ENCODE measurements around the gene ANK2.
"Not testable (repeated sequence)": the region's sequence is repeated elsewhere in the genome, so short reads cannot be mapped to it uniquely, and the experiment has no call there.

ANK2 gene

DNA sequence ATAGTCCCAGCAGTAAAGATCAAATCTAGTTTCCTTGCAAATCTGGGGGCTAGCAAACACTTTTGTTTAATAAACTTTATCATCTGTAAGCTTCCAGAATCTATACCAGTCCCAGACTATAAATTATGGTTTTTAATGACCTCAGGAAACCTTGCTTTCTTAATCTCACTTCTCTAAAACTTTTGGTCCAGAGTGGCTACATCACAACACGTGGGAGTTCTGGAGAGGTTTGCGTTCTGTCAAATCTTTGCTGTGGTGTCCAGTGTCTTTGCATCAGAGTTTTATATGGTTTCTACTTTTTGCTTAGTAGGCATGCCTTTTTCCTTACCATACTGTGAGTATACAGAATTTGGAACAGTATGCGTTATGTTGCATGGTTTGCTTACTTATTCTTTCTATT is 193.9 kb downstream of the ANK2 start:
- no peak overlapping the region for H2BK120ac ChIP-seq (ENCODE audit: low read depth, low read length)
- H3K4me1 ChIP-seq (ENCODE audit: control insufficient read depth, low read depth, low read length), result no peaks in the 10 kb centered on the region
- WGBS (ENCODE audit: extremely low coverage, insufficient coverage, low lambda C conversion rate), result no CpG with 5 or more reads among the region's 3 CpGs

DNA sequence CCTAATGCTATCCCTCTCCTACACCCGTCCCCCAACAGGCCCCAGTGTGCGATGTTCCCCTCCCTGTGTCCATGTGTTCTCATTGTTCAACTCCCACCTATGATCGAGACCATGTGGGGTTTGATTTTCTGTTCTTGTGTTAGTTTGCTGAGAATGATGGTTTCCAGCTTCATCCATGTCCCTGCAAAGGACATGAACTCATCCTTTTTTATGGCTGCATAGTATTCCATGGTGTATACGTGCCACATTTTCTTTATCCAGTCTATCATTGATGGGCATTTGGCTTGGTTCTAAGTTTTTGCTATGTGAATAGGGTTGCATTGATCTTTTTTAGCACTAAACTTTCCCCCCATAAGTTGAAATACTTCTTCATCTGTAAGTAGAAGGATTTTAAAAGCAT is 195.3 kb downstream of the ANK2 start:
- not testable (repeated sequence) for H3K4ac ChIP-seq (ENCODE audit: low read depth, low read length); H3K56ac ChIP-seq (ENCODE audit: low read length); H4K8ac ChIP-seq (ENCODE audit: low read depth, low read length); H3K27ac ChIP-seq (ENCODE audit: low read depth, low read length); DNase-seq; H2AK5ac ChIP-seq (ENCODE audit: low read length); H3K23ac ChIP-seq (ENCODE audit: low read length); H3K27me3 ChIP-seq (ENCODE audit: insufficient read depth, low read length, poor library complexity); H2BK120ac ChIP-seq (ENCODE audit: low read depth, low read length); H3K4me2 ChIP-seq (ENCODE audit: low read length); H3K4me1 ChIP-seq (ENCODE audit: control insufficient read depth, low read depth, low read length); H3K9ac ChIP-seq (ENCODE audit: low read length); H3K36me3 ChIP-seq (ENCODE audit: control insufficient read depth, insufficient read depth, low read length); H4K5ac ChIP-seq (ENCODE audit: low read length); H3K18ac ChIP-seq (ENCODE audit: low read length); H2BK15ac ChIP-seq (replicated peaks; ENCODE audit: low read depth); H3K79me2 ChIP-seq (ENCODE audit: control insufficient read depth, insufficient read depth, low read length); H3K4me3 ChIP-seq (ENCODE audit: low read length); H2BK5ac ChIP-seq (ENCODE audit: low read length); H3K79me1 ChIP-seq (ENCODE audit: low read length)
- WGBS (ENCODE audit: extremely low coverage, insufficient coverage, low lambda C conversion rate), result no CpG with 5 or more reads among the region's 4 CpGs

More for the DNA sequence above, 193.9 kb downstream of the ANK2 start:
- no peak for DNase-seq
- H3K56ac ChIP-seq (ENCODE audit: low read length), result no peak overlapping the region
- no peak overlapping the region for H2BK5ac ChIP-seq (ENCODE audit: low read length)
- H2AK5ac ChIP-seq (ENCODE audit: low read length), result no peak overlapping the region
- no peaks in the 10 kb centered on the region for H3K36me3 ChIP-seq (ENCODE audit: control insufficient read depth, insufficient read depth, low read length)
- no peak overlapping the region for H3K18ac ChIP-seq (ENCODE audit: low read length)
- no peak overlapping the region for H2BK15ac ChIP-seq (replicated peaks; ENCODE audit: low read depth)
- no peaks in the 10 kb centered on the region for H3K79me2 ChIP-seq (ENCODE audit: control insufficient read depth, insufficient read depth, low read length)
- H4K5ac ChIP-seq (ENCODE audit: low read length), result no peak overlapping the region
- H3K4me3 ChIP-seq (ENCODE audit: low read length), result no peak overlapping the region
- H4K8ac ChIP-seq (ENCODE audit: low read depth, low read length), result no peak overlapping the region
- H3K79me1 ChIP-seq (ENCODE audit: low read length), result no peaks in the 10 kb centered on the region
- H3K9ac ChIP-seq (ENCODE audit: low read length), result no peak overlapping the region
- H3K4ac ChIP-seq (ENCODE audit: low read depth, low read length), result no peak overlapping the region
- no peak overlapping the region for H3K23ac ChIP-seq (ENCODE audit: low read length)
- no peak overlapping the region for H3K27ac ChIP-seq (ENCODE audit: low read depth, low read length)
- H3K4me2 ChIP-seq (ENCODE audit: low read length), result no peak overlapping the region
- H3K27me3 ChIP-seq (ENCODE audit: insufficient read depth, low read length, poor library complexity), result no peaks in the 10 kb centered on the region

DNA sequence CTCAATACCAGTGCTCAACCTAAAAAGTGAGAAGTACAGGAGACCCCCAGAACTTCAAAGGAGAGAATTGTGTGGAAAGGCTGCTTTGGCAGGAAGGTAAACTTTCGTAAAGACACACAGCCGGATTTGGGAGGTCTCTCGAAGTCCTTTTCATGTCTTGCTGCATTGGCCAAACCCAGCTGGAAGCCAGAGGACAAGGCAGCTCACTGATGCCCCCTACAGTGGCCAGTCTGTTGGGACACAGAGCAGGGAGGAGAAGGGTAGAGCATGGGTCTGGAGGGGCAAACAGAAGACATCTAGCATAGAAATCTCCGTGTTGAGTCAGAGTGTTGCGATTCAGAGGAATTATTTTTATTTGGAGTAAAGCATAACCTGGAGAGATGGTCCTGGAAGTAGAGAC is 198.9 kb downstream of the ANK2 start:
- no CpG with 5 or more reads among the region's 5 CpGs for WGBS (ENCODE audit: extremely low coverage, insufficient coverage, low lambda C conversion rate)
- H3K4me2 ChIP-seq (ENCODE audit: low read length), result no peak overlapping the region

DNA sequence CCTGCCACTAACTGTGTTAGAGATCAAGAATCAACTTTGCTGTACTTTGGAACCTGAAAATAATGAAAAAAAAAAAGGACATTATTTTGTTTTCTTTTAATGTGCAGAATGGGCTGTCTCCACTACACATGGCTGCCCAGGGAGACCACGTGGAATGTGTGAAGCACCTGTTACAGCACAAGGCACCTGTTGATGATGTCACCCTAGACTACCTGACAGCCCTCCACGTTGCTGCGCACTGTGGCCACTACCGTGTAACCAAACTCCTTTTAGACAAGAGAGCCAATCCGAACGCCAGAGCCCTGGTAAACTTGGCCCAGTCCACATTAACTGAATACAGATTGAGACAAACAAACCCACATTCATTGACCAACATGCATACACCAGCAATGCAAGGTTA is 206.2 kb downstream of the ANK2 start:
- no peaks in the 10 kb centered on the region for H3K4me1 ChIP-seq (ENCODE audit: control insufficient read depth, low read depth, low read length)
- H3K9ac ChIP-seq (ENCODE audit: low read length), result no peak overlapping the region
- no peaks in the 10 kb centered on the region for H3K79me2 ChIP-seq (ENCODE audit: control insufficient read depth, insufficient read depth, low read length)
- H4K5ac ChIP-seq (ENCODE audit: low read length), result no peak overlapping the region
- H3K4me2 ChIP-seq (ENCODE audit: low read length), result no peak overlapping the region
- H2BK5ac ChIP-seq (ENCODE audit: low read length), result no peak overlapping the region
- no peaks in the 10 kb centered on the region for H3K36me3 ChIP-seq (ENCODE audit: control insufficient read depth, insufficient read depth, low read length)
- no peak overlapping the region for H2AK5ac ChIP-seq (ENCODE audit: low read length)
- no peak overlapping the region for H3K27ac ChIP-seq (ENCODE audit: low read depth, low read length)
- no peak overlapping the region for H4K8ac ChIP-seq (ENCODE audit: low read depth, low read length)
- H3K79me1 ChIP-seq (ENCODE audit: low read length), result no peaks in the 10 kb centered on the region
- no peak for DNase-seq
- no peak overlapping the region for H2BK15ac ChIP-seq (replicated peaks; ENCODE audit: low read depth)
- H2BK120ac ChIP-seq (ENCODE audit: low read depth, low read length), result no peak overlapping the region
- no CpG with 5 or more reads among the region's 6 CpGs for WGBS (ENCODE audit: extremely low coverage, insufficient coverage, low lambda C conversion rate)
- H3K4ac ChIP-seq (ENCODE audit: low read depth, low read length), result no peak overlapping the region
- H3K18ac ChIP-seq (ENCODE audit: low read length), result no peak overlapping the region
- no peak overlapping the region for H3K23ac ChIP-seq (ENCODE audit: low read length)
- no peak overlapping the region for H3K56ac ChIP-seq (ENCODE audit: low read length)
- no peaks in the 10 kb centered on the region for H3K27me3 ChIP-seq (ENCODE audit: insufficient read depth, low read length, poor library complexity)
- no peak overlapping the region for H3K4me3 ChIP-seq (ENCODE audit: low read length)

More for the DNA sequence above, 198.9 kb downstream of the ANK2 start:
- Histone ChIP-seq H3K36me3 (ENCODE audit: control insufficient read depth, insufficient read depth, low read length) (no peaks in the 10 kb centered on the region), H3K9ac (ENCODE audit: low read length) (no peak overlapping the region), H2BK15ac (replicated peaks; ENCODE audit: low read depth) (no peak overlapping the region), H4K8ac (ENCODE audit: low read depth, low read length) (no peak overlapping the region), H3K56ac (ENCODE audit: low read length) (no peak overlapping the region), H3K23ac (ENCODE audit: low read length) (no peak overlapping the region), H3K79me2 (ENCODE audit: control insufficient read depth, insufficient read depth, low read length) (no peaks in the 10 kb centered on the region), H3K18ac (ENCODE audit: low read length) (no peak overlapping the region), H4K5ac (ENCODE audit: low read length) (no peak overlapping the region), H3K27me3 (ENCODE audit: insufficient read depth, low read length, poor library complexity) (no peaks in the 10 kb centered on the region), H2BK5ac (ENCODE audit: low read length) (no peak overlapping the region), H3K79me1 (ENCODE audit: low read length) (no peaks in the 10 kb centered on the region), H3K4me1 (ENCODE audit: control insufficient read depth, low read depth, low read length) (no peaks in the 10 kb centered on the region), H3K4me3 (ENCODE audit: low read length) (no peak overlapping the region), H3K27ac (ENCODE audit: low read depth, low read length) (no peak overlapping the region), H2AK5ac (ENCODE audit: low read length) (no peak overlapping the region), H3K4ac (ENCODE audit: low read depth, low read length) (no peak overlapping the region), H2BK120ac (ENCODE audit: low read depth, low read length) (no peak overlapping the region)
- peak; percentile 84 for DNase-seq

DNA sequence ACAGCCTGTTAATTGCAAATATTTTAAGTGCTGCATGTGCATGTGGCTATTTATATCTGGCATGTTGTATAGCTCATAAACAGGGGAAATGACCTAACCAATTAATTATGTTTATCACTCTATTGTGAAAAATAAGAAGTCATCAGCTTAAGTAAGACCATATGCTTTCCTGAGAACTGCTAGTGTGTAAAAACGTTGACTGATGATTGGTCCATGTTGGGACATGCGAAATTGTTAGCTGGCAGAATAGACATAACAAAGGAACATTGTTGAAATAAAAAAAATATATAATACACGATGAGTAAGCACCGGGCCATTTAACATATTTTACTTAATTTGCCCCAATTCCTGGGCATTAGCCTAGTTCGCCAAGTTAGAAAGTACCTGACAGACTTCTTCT is 207.5 kb downstream of the ANK2 start:
- no peaks in the 10 kb centered on the region for H3K79me1 ChIP-seq (ENCODE audit: low read length)
- H2BK15ac ChIP-seq (replicated peaks; ENCODE audit: low read depth), result no peak overlapping the region
- H2BK120ac ChIP-seq (ENCODE audit: low read depth, low read length), result no peak overlapping the region
- H3K9ac ChIP-seq (ENCODE audit: low read length), result no peak overlapping the region
- H3K18ac ChIP-seq (ENCODE audit: low read length), result no peak overlapping the region
- no peak overlapping the region for H4K8ac ChIP-seq (ENCODE audit: low read depth, low read length)
- no peak overlapping the region for H2AK5ac ChIP-seq (ENCODE audit: low read length)
- H3K79me2 ChIP-seq (ENCODE audit: control insufficient read depth, insufficient read depth, low read length), result no peaks in the 10 kb centered on the region
- H3K27me3 ChIP-seq (ENCODE audit: insufficient read depth, low read length, poor library complexity), result no peaks in the 10 kb centered on the region
- H2BK5ac ChIP-seq (ENCODE audit: low read length), result no peak overlapping the region
- no peak overlapping the region for H3K4ac ChIP-seq (ENCODE audit: low read depth, low read length)
- DNase-seq, result no peak
- no peak overlapping the region for H3K4me2 ChIP-seq (ENCODE audit: low read length)
- H3K23ac ChIP-seq (ENCODE audit: low read length), result no peak overlapping the region
- H3K4me1 ChIP-seq (ENCODE audit: control insufficient read depth, low read depth, low read length), result no peaks in the 10 kb centered on the region
- no peak overlapping the region for H3K27ac ChIP-seq (ENCODE audit: low read depth, low read length)
- no peaks in the 10 kb centered on the region for H3K36me3 ChIP-seq (ENCODE audit: control insufficient read depth, insufficient read depth, low read length)
- H3K4me3 ChIP-seq (ENCODE audit: low read length), result no peak overlapping the region
- no peak overlapping the region for H4K5ac ChIP-seq (ENCODE audit: low read length)
- no CpG with 5 or more reads among the region's 5 CpGs for WGBS (ENCODE audit: extremely low coverage, insufficient coverage, low lambda C conversion rate)
- H3K56ac ChIP-seq (ENCODE audit: low read length), result no peak overlapping the region

DNA sequence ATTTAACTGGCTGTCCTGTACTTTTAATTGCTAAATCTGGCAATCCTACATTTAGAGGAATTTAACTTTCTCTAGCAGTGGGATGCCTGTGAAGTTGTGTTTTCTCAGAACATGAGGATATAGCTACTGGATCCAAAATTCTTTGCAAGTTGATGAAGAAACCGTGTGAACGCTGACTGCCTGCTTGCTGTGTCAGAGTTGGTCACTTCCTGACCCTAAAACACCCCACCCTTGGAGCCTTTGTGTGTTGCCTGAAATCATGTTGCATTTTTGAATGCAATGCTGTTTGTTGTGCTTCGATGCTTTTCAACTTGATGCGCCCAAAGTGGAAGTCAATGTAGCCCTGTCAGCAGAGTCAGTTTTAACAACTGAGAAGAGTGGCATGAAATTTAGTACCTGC is 211.2 kb downstream of the ANK2 start:
- Histone ChIP-seq H3K36me3 (ENCODE audit: control insufficient read depth, insufficient read depth, low read length) (no peaks in the 10 kb centered on the region), H2BK15ac (replicated peaks; ENCODE audit: low read depth) (no peak overlapping the region), H2BK5ac (ENCODE audit: low read length) (no peak overlapping the region), H2AK5ac (ENCODE audit: low read length) (no peak overlapping the region), H4K5ac (ENCODE audit: low read length) (no peak overlapping the region), H3K56ac (ENCODE audit: low read length) (no peak overlapping the region), H3K4me2 (ENCODE audit: low read length) (no peak overlapping the region), H3K27me3 (ENCODE audit: insufficient read depth, low read length, poor library complexity) (no peaks in the 10 kb centered on the region), H3K79me1 (ENCODE audit: low read length) (no peaks in the 10 kb centered on the region), H3K4me3 (ENCODE audit: low read length) (no peak overlapping the region), H4K8ac (ENCODE audit: low read depth, low read length) (no peak overlapping the region), H3K4ac (ENCODE audit: low read depth, low read length) (no peak overlapping the region), H3K4me1 (ENCODE audit: control insufficient read depth, low read depth, low read length) (no peaks in the 10 kb centered on the region), H3K9ac (ENCODE audit: low read length) (no peak overlapping the region), H3K18ac (ENCODE audit: low read length) (peak overlapping the region; percentile 22), H3K23ac (ENCODE audit: low read length) (no peak overlapping the region), H3K27ac (ENCODE audit: low read depth, low read length) (no peak overlapping the region), H3K79me2 (ENCODE audit: control insufficient read depth, insufficient read depth, low read length) (no peaks in the 10 kb centered on the region), H2BK120ac (ENCODE audit: low read depth, low read length) (no peak overlapping the region)
- WGBS (ENCODE audit: extremely low coverage, insufficient coverage, low lambda C conversion rate), result no CpG with 5 or more reads among the region's 4 CpGs
- no peak for DNase-seq
